ENCODE data around the gene CFAP52.

CFAP52 gene

GRCh38 chr17:9611557-9611956 lies 35.1 kb downstream of the CFAP52 start:
- H4K20me1 ChIP-seq (ENCODE audit: insufficient read depth, low read length) = no peaks in the 10 kb centered on the region
- no peak overlapping the region for H3K4me2 ChIP-seq (ENCODE audit: low read depth, low read length)
- H3K36me3 ChIP-seq (replicated peaks; ENCODE audit: insufficient read depth, low read length) = no peaks in the 10 kb centered on the region
- no peaks in the 10 kb centered on the region for H3K9me2 ChIP-seq (replicated peaks; ENCODE audit: insufficient read depth, low read length)
- no peaks in the 10 kb centered on the region for H3K4me1 ChIP-seq (ENCODE audit: low read length)
- H3K9ac ChIP-seq (ENCODE audit: low read length) = no peak overlapping the region
- TF ChIP-seq EZH2phosphoT487 (IDR thresholded peaks at IDR 0.05; ENCODE audit: low read length) = no peak
- TF ChIP-seq, protein P1, sequence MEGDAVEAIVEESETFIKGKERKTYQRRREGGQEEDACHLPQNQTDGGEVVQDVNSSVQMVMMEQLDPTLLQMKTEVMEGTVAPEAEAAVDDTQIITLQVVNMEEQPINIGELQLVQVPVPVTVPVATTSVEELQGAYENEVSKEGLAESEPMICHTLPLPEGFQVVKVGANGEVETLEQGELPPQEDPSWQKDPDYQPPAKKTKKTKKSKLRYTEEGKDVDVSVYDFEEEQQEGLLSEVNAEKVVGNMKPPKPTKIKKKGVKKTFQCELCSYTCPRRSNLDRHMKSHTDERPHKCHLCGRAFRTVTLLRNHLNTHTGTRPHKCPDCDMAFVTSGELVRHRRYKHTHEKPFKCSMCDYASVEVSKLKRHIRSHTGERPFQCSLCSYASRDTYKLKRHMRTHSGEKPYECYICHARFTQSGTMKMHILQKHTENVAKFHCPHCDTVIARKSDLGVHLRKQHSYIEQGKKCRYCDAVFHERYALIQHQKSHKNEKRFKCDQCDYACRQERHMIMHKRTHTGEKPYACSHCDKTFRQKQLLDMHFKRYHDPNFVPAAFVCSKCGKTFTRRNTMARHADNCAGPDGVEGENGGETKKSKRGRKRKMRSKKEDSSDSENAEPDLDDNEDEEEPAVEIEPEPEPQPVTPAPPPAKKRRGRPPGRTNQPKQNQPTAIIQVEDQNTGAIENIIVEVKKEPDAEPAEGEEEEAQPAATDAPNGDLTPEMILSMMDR (IDR thresholded peaks at IDR 0.05; ENCODE audit: low read length) = no peak
- no peak for TF ChIP-seq EZH2 (optimal IDR thresholded peaks at IDR 0.05; ENCODE audit: low read depth, low read length)
- H3K4me3 ChIP-seq (ENCODE audit: low read length) = no peak overlapping the region
- no peaks in the 10 kb centered on the region for H3K79me2 ChIP-seq (ENCODE audit: low read length)
- no peaks in the 10 kb centered on the region for H3F3A ChIP-seq (ENCODE audit: insufficient read depth, low read length)
- no peak for DNase-seq
- no peak overlapping the region for H3K27ac ChIP-seq (ENCODE audit: low read length)
- no peaks in the 10 kb centered on the region for H3K9me3 ChIP-seq (replicated peaks; ENCODE audit: insufficient read depth, low read length)
- no peak overlapping the region for H2AFZ ChIP-seq (ENCODE audit: low read length)
- no peaks in the 10 kb centered on the region for H3K27me3 ChIP-seq (replicated peaks; ENCODE audit: insufficient read depth, low read length)

DNA sequence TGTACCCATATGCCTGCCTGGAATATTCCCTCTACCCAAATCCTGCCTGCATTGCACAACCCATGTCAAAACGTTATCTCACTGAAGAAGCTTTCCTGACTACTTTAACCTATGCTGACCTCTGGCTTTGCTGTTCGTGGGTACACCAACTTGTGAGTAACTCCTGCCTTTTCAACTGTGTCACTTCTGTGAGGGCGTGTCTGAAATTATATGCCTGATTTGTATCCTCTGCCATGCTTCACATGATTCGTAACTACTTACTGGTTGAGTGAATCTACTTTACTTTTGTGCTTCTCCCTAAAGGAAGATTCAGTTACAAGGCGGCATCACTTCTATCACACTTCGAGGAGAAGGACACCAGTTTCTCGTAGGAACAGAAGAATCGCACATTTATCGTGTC lies 35.6 kb downstream of the CFAP52 start:
- no peaks in the 10 kb centered on the region for H4K20me1 ChIP-seq (ENCODE audit: insufficient read depth, low read length)

DNA sequence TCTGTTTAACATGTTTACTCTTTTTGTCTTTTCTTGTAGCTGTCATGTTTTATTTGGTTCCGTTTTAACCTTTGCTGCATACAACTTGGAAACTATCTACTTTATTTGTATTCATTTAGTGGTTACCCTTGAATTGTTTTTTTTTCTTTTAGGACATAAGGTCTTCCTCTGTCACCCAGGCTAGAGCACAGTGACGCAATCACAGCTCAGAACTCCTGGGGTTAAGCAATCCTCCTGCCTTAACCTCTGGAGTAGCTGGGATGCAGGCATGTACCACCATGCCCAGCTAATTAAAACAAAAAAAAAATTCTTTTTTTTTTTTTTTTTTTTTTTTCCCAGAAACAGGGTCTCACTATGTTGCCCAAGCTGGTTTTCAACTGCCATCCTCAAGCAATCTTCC lies 39.0 kb downstream of the CFAP52 start:
- Histone ChIP-seq H3K9me3 (replicated peaks; ENCODE audit: insufficient read depth, low read length) (no peaks in the 10 kb centered on the region), H3K36me3 (replicated peaks; ENCODE audit: insufficient read depth, low read length) (no peaks in the 10 kb centered on the region), H3K4me3 (ENCODE audit: low read length) (no peak overlapping the region), H3K4me1 (ENCODE audit: low read length) (no peaks in the 10 kb centered on the region), H3K27me3 (replicated peaks; ENCODE audit: insufficient read depth, low read length) (no peaks in the 10 kb centered on the region), H3K27ac (ENCODE audit: low read length) (no peak overlapping the region), H3F3A (ENCODE audit: insufficient read depth, low read length) (no peaks in the 10 kb centered on the region), H3K79me2 (ENCODE audit: low read length) (no peaks in the 10 kb centered on the region), H3K9ac (ENCODE audit: low read length) (no peak overlapping the region), H2AFZ (ENCODE audit: low read length) (no peak overlapping the region), H4K20me1 (ENCODE audit: insufficient read depth, low read length) (no peaks in the 10 kb centered on the region), H3K9me2 (replicated peaks; ENCODE audit: insufficient read depth, low read length) (no peaks in the 10 kb centered on the region), H3K4me2 (ENCODE audit: low read depth, low read length) (no peak overlapping the region)
- no peak for DNase-seq
- TF ChIP-seq, protein P1 (IDR thresholded peaks at IDR 0.05; ENCODE audit: low read length) = no peak
- TF ChIP-seq EZH2phosphoT487 (IDR thresholded peaks at IDR 0.05; ENCODE audit: low read length) (no peak), EZH2 (optimal IDR thresholded peaks at IDR 0.05; ENCODE audit: low read depth, low read length) (no peak)

More for the DNA sequence above, 35.6 kb downstream of the CFAP52 start:
- H3K9me2 ChIP-seq (replicated peaks; ENCODE audit: insufficient read depth, low read length) = no peaks in the 10 kb centered on the region
- no peak overlapping the region for H3K4me2 ChIP-seq (ENCODE audit: low read depth, low read length)
- no peaks in the 10 kb centered on the region for H3K9me3 ChIP-seq (replicated peaks; ENCODE audit: insufficient read depth, low read length)
- no peak overlapping the region for H3K4me3 ChIP-seq (ENCODE audit: low read length)
- H3K36me3 ChIP-seq (replicated peaks; ENCODE audit: insufficient read depth, low read length) = no peaks in the 10 kb centered on the region
- no peak overlapping the region for H3K27ac ChIP-seq (ENCODE audit: low read length)
- no peaks in the 10 kb centered on the region for H3F3A ChIP-seq (ENCODE audit: insufficient read depth, low read length)
- no peak overlapping the region for H2AFZ ChIP-seq (ENCODE audit: low read length)
- no peak overlapping the region for H3K9ac ChIP-seq (ENCODE audit: low read length)
- no peaks in the 10 kb centered on the region for H3K4me1 ChIP-seq (ENCODE audit: low read length)
- no peaks in the 10 kb centered on the region for H3K27me3 ChIP-seq (replicated peaks; ENCODE audit: insufficient read depth, low read length)
- DNase-seq = no peak
- H3K79me2 ChIP-seq (ENCODE audit: low read length) = no peaks in the 10 kb centered on the region
- TF ChIP-seq EZH2phosphoT487 (IDR thresholded peaks at IDR 0.05; ENCODE audit: low read length) (no peak), EZH2 (optimal IDR thresholded peaks at IDR 0.05; ENCODE audit: low read depth, low read length) (no peak)
- TF ChIP-seq, protein P1 (IDR thresholded peaks at IDR 0.05; ENCODE audit: low read length) = no peak
